HG03378 (cell line): ENCODE measurements around the gene MAP3K6.

Experiments
- ATAC-seq: cut with Tn5 transposase; IDR thresholded peaks from one replicate; pipeline ENCODE4 v1.9.1; 2021; ENCODE audit warnings: mild to moderate bottlenecking, moderate library complexity; ENCODE audit not compliant: unreplicated experiment

Gene MAP3K6

GRCh38 chr1:27307874-27308598 is 58.7 kb downstream of the MAP3K6 start:
- ATAC-seq, result no peak

GRCh38 chr1:27306892-27307761 is 59.6 kb downstream of the MAP3K6 start:
- ATAC-seq, result no peak

GRCh38 chr1:27306071-27306470 is 60.7 kb downstream of the MAP3K6 start:
- ATAC-seq, result no peak
